Measurements from ENCODE around the gene IFI27L2.
"Not testable (repeated sequence)": the region's sequence is repeated elsewhere in the genome, so short reads cannot be mapped to it uniquely, and the experiment has no call there.

The IFI27L2 gene

GRCh38 chr14:94129111-94129757 is at the start of gene IFI27L2:
Gene IFI27L2, minus strand, starts transcription at chr14:94129604. Its CDS starts 40 bp downstream, at chr14:94129564.
- DNase-seq, result peak; percentile 65

GRCh38 chr14:94177806-94178205 is 48.4 kb upstream of the IFI27L2 start:
- DNase-seq, result no peak

- DNase-seq, result no peak
Observed at GRCh38 chr14:94176808-94177207, 47.4 kb upstream of the IFI27L2 start.

GRCh38 chr14:94175747-94176146 is 46.3 kb upstream of the IFI27L2 start:
- DNase-seq, result no peak

- DNase-seq, result no peak
Observed at GRCh38 chr14:94175011-94175745, 45.8 kb upstream of the IFI27L2 start.

GRCh38 chr14:94174604-94175010 is 45.2 kb upstream of the IFI27L2 start:
- DNase-seq, result no peak

GRCh38 chr14:94173885-94174603 is 44.6 kb upstream of the IFI27L2 start, which contains the start of gene PPP4R4:
Gene PPP4R4, plus strand, starts transcription at chr14:94174322. Its CDS starts 144 bp downstream, at chr14:94174466.
- DNase-seq, result peak; percentile 91

GRCh38 chr14:94173471-94173884 is 44.1 kb upstream of the IFI27L2 start:
- DNase-seq, result no peak

GRCh38 chr14:94172545-94172944 is 43.1 kb upstream of the IFI27L2 start:
- DNase-seq, result no peak

GRCh38 chr14:94171208-94171607 is 41.8 kb upstream of the IFI27L2 start:
- DNase-seq, result no peak

- no peak for DNase-seq
Observed at GRCh38 chr14:94170136-94170535, 40.7 kb upstream of the IFI27L2 start.

GRCh38 chr14:94165744-94166143 is 36.3 kb upstream of the IFI27L2 start:
- DNase-seq, result no peak

GRCh38 chr14:94164685-94165431 is 35.5 kb upstream of the IFI27L2 start:
- no peak for DNase-seq

GRCh38 chr14:94163796-94164195 is 34.4 kb upstream of the IFI27L2 start:
- DNase-seq, result no peak

- DNase-seq, result no peak
Observed at GRCh38 chr14:94162466-94162865, 33.1 kb upstream of the IFI27L2 start.

GRCh38 chr14:94161981-94162380 is 32.6 kb upstream of the IFI27L2 start:
- no peak for DNase-seq

- no peak for DNase-seq
Observed at GRCh38 chr14:94161058-94161457, 31.7 kb upstream of the IFI27L2 start.

- DNase-seq, result peak; percentile 45
Observed at GRCh38 chr14:94158239-94158883, 29.0 kb upstream of the IFI27L2 start.

GRCh38 chr14:94157197-94157596 is 27.8 kb upstream of the IFI27L2 start:
- no peak for DNase-seq

GRCh38 chr14:94156143-94156542 is 26.7 kb upstream of the IFI27L2 start:
- DNase-seq, result not testable (repeated sequence)

- no peak for DNase-seq
Observed at GRCh38 chr14:94153750-94154342, 24.4 kb upstream of the IFI27L2 start.

GRCh38 chr14:94152676-94153075 is 23.3 kb upstream of the IFI27L2 start:
- DNase-seq, result no peak

Data from CD4-positive, alpha-beta T cell treated with Interleukin-15 for 1 hour (primary cell).